HG03097 (cell line): ENCODE measurements around the gene OBSL1.

ENCODE experiments used
- ATAC-seq: cut with Tn5 transposase; IDR thresholded peaks from one replicate; pipeline ENCODE4 v1.9.1; 2021; ENCODE audit not compliant: unreplicated experiment, low FRiP score

The OBSL1 gene

DNA sequence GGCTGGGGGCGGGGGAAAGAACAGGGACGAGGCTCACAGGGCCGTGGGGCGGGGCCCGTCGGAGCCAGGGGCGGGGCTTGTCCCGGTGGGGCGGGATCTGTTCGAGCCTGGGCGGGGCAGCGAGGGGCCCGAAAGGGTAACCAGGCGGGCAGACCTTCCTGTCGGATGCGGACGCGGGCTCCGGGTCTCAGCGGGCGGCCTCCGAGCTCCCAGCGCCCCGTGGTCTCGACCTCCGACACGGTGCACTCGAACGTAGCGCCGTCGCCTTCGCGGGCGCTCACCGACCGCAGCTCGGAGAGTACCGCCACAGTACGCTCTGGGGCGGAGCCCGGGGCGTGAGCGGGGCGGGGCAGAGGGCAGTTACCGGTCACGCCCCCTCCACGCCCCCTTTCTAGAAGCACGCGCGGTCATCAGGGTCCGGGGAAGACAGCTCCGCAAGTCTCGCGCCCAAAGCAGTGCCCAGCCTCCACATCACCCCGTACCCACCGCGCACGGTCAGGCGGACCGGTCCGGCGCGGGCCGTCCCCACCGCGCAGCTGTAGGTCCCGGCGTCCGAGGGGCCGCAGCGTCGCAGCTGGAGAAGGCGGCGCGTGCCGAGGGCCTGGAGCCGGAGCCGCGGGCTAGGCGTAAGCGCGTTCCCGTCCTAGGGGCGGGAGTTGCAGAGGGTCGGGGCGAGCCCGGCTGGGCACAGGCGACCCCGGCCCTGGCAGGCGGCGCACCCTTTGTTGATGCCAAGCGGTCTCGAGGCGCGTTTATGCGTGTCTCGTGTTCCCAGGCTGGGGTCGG lies 18.8 kb downstream of the OBSL1 start:
- peak; percentile 81 for ATAC-seq

- peak; percentile 19 for ATAC-seq
Measured at GRCh38 chr2:219551441-219552381, 19.6 kb downstream of the OBSL1 start.

DNA sequence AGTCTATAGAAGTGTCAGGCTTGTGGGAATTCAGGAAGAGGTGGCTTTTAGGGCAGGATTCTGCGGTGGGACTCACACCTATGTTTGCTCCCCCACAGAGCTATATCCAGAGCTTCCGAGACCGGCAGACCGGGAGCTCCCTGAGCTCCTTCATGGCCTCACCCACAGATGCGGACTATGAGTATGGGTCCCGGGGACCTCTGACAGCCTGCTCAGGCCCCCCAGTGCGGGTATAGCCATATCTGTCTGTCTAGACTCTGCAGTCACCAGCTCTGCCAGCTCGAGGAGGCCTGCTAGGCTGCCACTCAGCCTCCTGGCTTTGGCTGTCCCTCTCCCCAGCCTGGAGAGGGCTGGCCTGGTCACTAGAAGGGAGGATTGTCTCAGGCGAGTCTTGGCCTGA lies 21.7 kb downstream of the OBSL1 start:
- ATAC-seq = no peak

DNA sequence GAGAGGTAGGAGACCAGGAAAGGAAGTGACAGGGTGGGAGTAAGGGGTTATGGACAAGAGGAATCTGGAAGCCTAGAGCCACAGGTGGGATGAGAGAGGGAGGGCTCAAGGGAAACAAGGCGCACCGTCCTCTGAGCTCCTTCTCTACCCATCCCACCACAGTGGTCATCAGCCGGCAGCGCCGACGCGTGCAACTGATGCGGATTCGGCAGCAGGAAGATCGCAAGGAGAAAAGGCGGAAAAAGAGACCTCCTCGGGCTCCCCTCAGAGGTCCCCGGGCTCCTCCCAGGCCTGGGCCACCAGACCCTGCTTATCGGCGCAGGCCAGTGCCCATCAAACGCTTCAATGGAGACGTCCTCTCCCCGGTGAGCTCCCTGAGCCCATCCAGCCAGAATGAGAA lies 22.3 kb downstream of the OBSL1 start:
- no peak for ATAC-seq

- ATAC-seq = no peak
Measured at GRCh38 chr2:219547621-219548020, 23.7 kb downstream of the OBSL1 start.

DNA sequence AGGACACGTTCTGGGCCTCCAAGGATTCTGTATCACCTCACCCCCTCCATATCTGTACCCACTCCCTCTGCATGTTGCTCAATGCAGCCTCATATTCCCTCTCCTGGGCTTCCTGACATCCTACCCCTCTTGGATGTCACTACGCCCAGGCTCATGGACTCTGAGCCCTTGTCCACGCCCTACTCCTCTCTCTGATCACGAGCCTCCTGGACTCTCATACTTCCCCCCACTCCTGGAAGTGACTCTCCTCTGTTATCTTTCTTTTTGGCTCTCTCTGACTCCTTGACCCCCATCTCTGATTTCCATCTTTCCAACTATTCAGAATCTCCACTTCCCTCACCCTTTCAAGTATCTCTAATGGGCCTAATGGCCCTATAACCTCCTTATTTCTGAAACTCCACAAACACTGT lies 25.4 kb downstream of the OBSL1 start:
- no peak for ATAC-seq

GRCh38 chr2:219545295-219545942 lies 25.9 kb downstream of the OBSL1 start:
- ATAC-seq = no peak

- no peak for ATAC-seq
Measured at GRCh38 chr2:219544567-219544966, 26.8 kb downstream of the OBSL1 start.

DNA sequence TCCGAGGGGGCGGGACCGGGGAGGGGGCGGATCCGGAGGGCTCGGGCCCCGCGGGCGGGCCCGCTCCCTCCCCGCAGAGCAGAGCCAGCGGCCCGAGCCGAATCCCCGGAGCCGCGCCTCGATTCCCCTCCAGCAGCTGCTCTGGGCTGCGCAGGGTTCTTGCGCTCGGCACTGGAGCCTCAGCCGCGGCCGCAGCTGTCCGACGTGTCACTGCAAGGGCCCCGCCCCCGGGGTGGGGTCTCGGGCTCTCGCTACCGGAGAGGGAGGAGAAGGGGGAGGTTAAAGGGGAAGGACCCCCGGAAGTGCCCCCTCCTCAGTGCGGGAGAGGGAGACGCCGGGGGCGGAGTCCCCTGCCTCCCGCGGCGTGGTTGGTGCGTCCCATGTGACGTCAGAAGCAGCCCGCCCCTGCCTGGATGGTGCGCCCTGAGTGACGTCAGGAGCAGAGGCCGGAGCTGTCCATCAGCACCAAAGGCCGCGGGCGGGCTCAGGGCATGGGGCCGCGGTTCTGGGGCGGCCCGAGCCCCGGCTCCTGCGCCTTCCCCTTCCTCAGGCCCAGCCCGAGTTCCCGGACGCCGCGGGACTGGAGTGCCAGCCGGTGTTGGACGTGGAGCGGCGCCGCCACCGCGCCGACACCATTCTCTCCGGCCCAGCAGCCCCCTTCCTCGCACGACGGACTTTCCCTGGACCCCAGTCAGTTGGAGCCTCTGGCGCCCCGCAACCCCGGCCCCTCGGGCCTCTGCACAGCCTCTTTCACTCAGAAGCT lies 27.6 kb downstream of the OBSL1 start, which contains the start of the genes CHPF and TMEM198:
Gene CHPF, minus strand, starts transcription at position 214 of the 763 bp plus-strand sequence. CDS start 271 bp downstream, outside the sequence.
Gene TMEM198, plus strand, starts transcription at position 433 of the 763 bp plus-strand sequence. CDS start 700 bp downstream, outside the sequence.
- ATAC-seq = peak; percentile 69

- ATAC-seq = peak; percentile 27
Measured at GRCh38 chr2:219542931-219543595, 28.3 kb downstream of the OBSL1 start.

DNA sequence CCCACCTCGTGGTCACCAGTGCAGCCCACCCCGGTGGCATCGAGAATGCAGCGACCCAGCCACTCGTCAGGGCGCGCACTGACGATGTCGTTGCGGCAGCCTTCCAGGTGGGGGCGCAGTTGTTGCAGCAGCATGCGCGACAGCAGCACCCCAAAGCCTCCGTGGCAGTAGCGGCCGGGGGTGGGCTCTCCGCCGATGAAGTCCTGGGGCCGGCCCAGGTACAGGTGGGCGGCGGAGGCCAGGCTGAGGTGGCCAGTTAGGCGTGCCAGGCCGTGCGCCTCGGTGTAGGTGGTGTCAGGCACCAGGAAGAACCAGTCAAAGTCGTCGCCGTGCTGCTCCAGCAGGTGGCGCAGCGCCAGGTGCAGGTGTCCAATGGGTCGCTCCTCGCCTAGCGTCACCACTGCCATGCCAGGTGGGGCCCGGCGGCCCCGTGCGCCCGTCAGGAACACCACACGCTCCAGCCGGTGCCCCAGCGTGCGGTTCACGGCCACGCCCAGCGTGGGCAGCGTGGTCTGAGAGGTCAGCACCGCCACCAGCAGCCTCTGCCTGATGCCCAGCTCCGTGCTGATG lies 29.6 kb downstream of the OBSL1 start:
- peak; percentile 40 for ATAC-seq

DNA sequence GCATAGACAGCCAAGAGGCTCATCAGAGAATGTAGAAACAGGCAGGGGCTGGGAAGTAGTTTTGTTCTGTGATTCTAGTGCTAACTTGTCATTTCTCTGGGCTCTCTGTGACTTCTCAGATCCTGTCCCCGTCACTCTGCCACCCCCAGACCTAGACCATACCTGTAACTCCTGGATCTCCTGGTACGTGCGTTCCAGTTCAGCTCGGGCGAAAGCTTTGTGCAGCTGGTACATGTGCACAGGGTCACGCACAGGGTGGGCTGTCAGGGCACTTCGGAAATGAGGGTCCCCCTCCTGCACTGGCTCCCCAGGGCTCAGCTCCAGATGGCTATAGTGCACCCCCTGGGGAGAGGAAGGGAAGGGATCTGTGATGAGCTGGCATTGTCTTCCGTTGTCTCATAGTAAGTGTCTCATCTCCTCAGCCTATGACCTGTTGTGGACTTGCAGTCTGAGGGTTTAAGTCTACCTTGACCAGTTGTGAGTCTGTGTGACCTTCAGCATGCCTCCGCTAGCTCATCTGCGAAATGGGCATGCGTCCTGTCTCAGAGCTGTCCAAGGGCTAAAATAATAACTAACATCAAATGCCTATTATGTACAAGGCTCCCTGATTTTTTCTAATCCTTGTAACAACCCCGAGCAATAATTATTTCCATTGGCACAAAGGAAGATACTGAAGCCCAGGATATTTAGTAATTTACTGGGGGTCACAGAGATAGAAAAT lies 30.4 kb downstream of the OBSL1 start:
- ATAC-seq = no peak

DNA sequence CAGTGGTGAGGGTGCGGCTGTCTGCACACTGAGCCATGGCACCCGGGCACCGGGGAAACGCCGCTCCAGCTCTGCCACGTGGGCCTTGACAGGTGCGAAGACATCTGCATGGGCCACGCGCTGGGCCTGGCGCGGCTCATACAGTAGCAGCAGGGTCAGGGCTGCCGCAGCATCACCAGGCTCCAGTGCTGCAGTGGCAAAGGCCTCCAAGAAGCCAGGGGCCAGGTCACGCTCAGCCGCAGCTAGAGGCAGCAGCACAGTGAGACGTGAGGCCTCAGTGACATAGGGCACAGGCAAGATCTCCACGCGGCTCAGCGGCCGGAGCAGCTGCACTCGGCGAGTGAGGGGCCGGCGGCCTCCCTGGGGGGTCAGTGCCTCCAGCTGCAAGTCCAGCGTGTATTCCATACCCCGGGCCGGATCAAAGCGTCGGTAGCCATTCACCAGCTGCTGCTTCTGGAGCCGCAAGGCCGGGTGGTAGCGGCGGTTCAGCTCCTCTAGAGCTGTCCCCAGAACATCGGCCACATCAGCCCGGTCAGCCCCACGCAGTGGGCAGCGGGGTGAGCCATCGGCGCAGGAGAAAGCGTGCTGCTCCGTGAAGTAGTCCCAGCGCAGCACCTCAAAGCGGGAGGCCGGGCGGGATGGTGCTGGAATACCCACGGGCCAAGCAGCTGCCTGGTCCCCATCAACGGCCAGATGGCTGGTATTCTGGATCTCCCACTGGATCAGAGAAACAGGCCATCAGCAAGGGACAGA lies 31.2 kb downstream of the OBSL1 start:
- ATAC-seq = no peak

GRCh38 chr2:219538956-219539788 lies 32.2 kb downstream of the OBSL1 start:
- ATAC-seq = no peak

DNA sequence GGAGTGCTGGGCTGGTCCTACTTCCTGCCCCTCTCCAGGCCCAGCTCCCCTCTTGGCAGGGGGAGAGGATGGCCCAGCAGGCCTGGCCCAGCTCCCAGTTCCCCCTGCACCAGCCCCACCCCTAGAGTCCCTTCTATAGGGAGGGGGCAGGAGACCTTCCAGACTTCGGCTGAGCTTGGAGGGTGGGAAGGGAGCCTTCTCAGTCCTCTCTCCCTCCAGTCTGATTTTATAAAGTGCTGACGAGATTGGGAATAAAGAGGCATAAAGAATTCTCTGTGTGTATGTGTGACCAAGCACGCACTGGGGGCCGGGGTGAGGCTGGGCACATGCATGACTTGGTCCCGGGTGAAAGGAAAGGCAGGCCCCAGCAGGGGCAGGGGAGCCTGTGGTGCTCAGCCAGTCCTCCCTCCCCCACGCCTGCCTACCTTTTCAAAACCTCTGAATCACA lies 32.8 kb downstream of the OBSL1 start:
- ATAC-seq = no peak

- ATAC-seq = no peak
Measured at GRCh38 chr2:219537657-219538488, 33.5 kb downstream of the OBSL1 start.
